Small intestine (tissue), 7 donors: ENCODE data around the gene FAM43A. TPM values are rescaled to one million over a fixed set of nuclear protein-coding genes. Genes with fewer than 3 reads are reported as not detected.

Source experiments
- DNase-seq, 2 donors: peaks; one replicate each; pipeline versions ENCODE4 v3.0.0 to v3.0.0-alpha.2; 2013
- FAIRE-seq: peaks from 2 replicates; lab custom pipeline; 2012; peaks lifted over from hg19 to GRCh38; lab: Jason Lieb, UNC
- H3K27ac ChIP-seq, 3 donors: one replicate each; pipeline ENCODE4 v1.5.1; 2013; ENCODE audit warnings: low read length in 2 of 3, mild to moderate bottlenecking in 2 of 3, control low read depth in 1 of 3, inconsistent platforms in 1 of 3, low read depth in 1 of 3, moderate library complexity in 1 of 3
- H3K27me3 ChIP-seq, 3 donors: one replicate each; pipeline ENCODE4 v1.6.1; 2013; ENCODE audit warnings: low read length in 3 of 3, inconsistent platforms in 1 of 3; ENCODE audit not compliant: control insufficient read depth in 3 of 3, insufficient read depth in 3 of 3
- H3K36me3 ChIP-seq, 3 donors: one replicate each; pipeline ENCODE4 v1.6.1; 2013; ENCODE audit warnings: low read length in 3 of 3, inconsistent platforms in 1 of 3, low read depth in 1 of 3, mild to moderate bottlenecking in 1 of 3, moderate library complexity in 1 of 3; ENCODE audit not compliant: control insufficient read depth in 3 of 3, insufficient read depth in 2 of 3
- H3K4me1 ChIP-seq, 3 donors: one replicate each; pipeline ENCODE4 v1.6.1; 2013; ENCODE audit warnings: low read length in 2 of 3, inconsistent platforms in 1 of 3, low read depth in 1 of 3, mild to moderate bottlenecking in 1 of 3, moderate library complexity in 1 of 3; ENCODE audit not compliant: control insufficient read depth in 3 of 3, insufficient read depth in 2 of 3
- H3K4me3 ChIP-seq, 3 donors: one replicate each; pipeline ENCODE4 v1.5.1; 2013; ENCODE audit warnings: low read length in 3 of 3, control low read depth in 1 of 3, inconsistent platforms in 1 of 3, low read depth in 1 of 3, mild to moderate bottlenecking in 1 of 3, moderate library complexity in 1 of 3
- H3K9me3 ChIP-seq, 2 donors: one replicate each; pipeline ENCODE4 v1.6.1; 2013; ENCODE audit warnings: low read depth in 1 of 2, low read length in 1 of 2; ENCODE audit not compliant: control insufficient read depth in 2 of 2, insufficient read depth in 1 of 2
- WGBS, 3 donors: extraction: QIAGEN DNeasy Blood & Tissue Kit; methylation state at CpG; one replicate each; pipeline ENCODE4 v1.1.7; 2013; 5-methylcytosine and 5-hydroxymethylcytosine counted together
- polyA plus RNA-seq, 4 donors: library from polyadenylated mRNA; stranded (reverse) in 3 of 4; unstranded in 1 of 4; fragments of 200-250 nt in 3 of 4; fragments of 120-200 nt in 1 of 4; gene quantifications; one replicate each; pipeline versions ENCODE4 v1.2.1 to v1.2.3, GENCODE V29; 2013
- donor health status: healthy with polysubstance abuse.
- donor health status: control.
- donor health status: control.
- donor health status: Bipolar disorder and iron deficiency.
- donor health status: healthy.

FAM43A gene
- polyA plus RNA-seq, 4 donors, result 0.45 to 9.8 (median 2.1) TPM

DNA sequence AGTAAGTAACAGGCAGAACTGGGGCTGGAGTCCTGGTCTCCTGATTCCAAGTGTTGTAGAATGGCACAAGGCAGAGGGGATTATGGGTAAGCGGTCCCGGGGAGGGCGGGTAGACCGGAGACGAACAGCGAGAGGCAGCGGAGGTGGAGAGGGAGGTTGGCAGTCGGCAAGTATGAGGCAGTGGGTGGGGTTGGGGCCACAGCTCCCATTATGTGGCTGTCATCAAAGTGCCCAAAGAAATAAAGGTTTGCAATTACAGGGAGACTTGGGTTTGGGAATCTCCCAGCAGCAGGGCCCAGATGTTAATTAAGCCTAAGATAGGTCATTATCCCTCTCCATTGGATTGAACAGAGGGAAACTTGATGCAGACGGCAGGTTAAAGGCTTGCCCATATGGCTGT is 16.9 kb downstream of the FAM43A start:
- no peaks in the 10 kb centered on the region for H3K36me3 ChIP-seq
- no peak overlapping the region for H3K4me3 ChIP-seq
- FAIRE-seq (no peak), DNase-seq (no peak)
- H3K27ac ChIP-seq, result no peak overlapping the region
- 93 to 97% (median 95%) methylated on average over 9 of the region's 9 CpGs for WGBS, 3 donors
- H3K4me1 ChIP-seq, result peaks cover 0 to 13% (median 0%) of the 10 kb centered on the region in 3 donors
- H3K9me3 ChIP-seq, result peaks cover 0 to 9% of the 10 kb centered on the region in 2 donors
- no peaks in the 10 kb centered on the region for H3K27me3 ChIP-seq

DNA sequence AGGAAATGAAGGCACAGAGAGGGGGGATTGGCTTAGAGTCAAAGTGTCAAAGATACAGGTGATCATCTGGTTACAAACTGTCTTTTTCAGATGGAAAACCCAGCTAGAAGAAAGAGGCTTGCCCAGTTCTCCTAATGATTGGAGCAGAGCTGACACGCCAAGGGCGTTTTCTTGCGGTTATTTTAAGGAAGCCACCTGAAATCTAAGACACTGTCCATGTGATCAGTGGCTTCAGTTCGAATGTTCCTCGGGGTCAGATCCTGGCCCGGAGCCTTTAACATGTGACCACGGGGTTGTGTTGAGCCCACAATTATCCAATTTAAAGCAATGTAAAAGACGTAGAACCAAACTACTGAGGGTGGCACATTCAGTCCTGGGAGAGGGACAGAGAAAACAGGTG is 19.5 kb downstream of the FAM43A start:
- Histone ChIP-seq H3K27me3 (no peaks in the 10 kb centered on the region), H3K27ac (no peak overlapping the region), H3K9me3 (peaks cover 0 to 7% of the 10 kb centered on the region in 2 donors), H3K4me1 (peaks cover 0 to 13% (median 0%) of the 10 kb centered on the region in 3 donors), H3K4me3 (no peak overlapping the region), H3K36me3 (no peaks in the 10 kb centered on the region)
- FAIRE-seq, result no peak
- WGBS, 3 donors, result 86 to 91% (median 90%) methylated on average over 8 of the region's 8 CpGs
- no peak for DNase-seq

- DNase-seq (no peak), FAIRE-seq (no peak)
- Histone ChIP-seq H3K9me3 (peaks cover 0 to 7% of the 10 kb centered on the region in 2 donors), H3K36me3 (no peaks in the 10 kb centered on the region), H3K27me3 (no peaks in the 10 kb centered on the region), H3K4me3 (no peak overlapping the region), H3K27ac (no peak overlapping the region), H3K4me1 (peaks cover 0 to 13% (median 0%) of the 10 kb centered on the region in 3 donors)
- 83 to 86% (median 84%) methylated on average over 11 of the region's 11 CpGs for WGBS, 3 donors
Observed at GRCh38 chr3:194705761-194706160, 20.1 kb downstream of the FAM43A start.

- Histone ChIP-seq H3K4me3 (peak overlapping the region in 1 of 3 donors; percentile 11), H3K36me3 (no peaks in the 10 kb centered on the region), H3K4me1 (peaks cover 0 to 13% (median 0%) of the 10 kb centered on the region in 3 donors), H3K27me3 (no peaks in the 10 kb centered on the region), H3K9me3 (peaks cover 0 to 7% of the 10 kb centered on the region in 2 donors), H3K27ac (peak overlapping the region in 1 of 3 donors; percentile 25)
- DNase-seq, result peak; percentile 60 to 69
- FAIRE-seq, result no peak
- 19 to 65% (median 43%) methylated on average over 7 of the region's 7 CpGs for WGBS, 3 donors
Observed at GRCh38 chr3:194707147-194707540, 21.5 kb downstream of the FAM43A start.

DNA sequence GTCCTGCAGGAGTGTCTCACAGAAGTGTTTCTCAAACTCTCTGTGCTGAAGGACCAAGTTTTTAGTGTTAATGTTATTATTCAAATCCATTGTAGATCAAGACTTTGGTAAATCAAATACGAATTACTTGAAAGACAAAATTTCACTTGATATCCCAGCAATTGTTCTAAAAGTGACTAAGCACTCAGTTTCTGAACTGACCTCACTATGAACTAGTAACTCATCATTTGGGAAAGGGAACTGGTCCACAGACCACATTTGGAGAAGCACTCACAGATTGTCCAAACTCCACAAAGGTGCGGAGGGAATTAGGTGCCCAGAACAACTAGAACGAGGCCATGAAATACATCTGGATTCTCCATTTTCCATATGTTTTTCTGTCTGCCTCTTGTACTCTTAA is 25.6 kb downstream of the FAM43A start:
- no peak for FAIRE-seq
- H3K36me3 ChIP-seq, result no peaks in the 10 kb centered on the region
- 93 to 95% (median 94%) methylated on average over 3 of the region's 3 CpGs for WGBS, 3 donors

DNA sequence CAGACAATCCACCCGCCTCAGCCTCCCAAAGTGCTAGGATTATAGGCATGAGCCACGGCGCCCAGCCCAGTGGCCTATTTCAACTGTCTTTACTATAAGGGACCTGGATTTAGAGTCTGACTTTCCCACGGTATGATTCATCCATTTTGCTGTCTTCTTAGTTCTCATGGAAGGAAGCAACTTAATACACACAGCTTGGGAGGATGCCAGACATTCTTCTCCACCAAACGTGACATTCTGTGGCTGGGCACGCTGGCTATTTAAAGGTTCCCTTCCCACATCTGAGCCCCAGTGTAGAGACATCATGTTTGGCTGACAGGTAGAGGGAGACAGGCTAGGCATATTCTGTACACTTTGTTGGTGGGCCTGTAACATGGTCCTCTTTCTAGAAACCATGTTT is 26.2 kb downstream of the FAM43A start:
- DNase-seq (no peak), FAIRE-seq (no peak)
- Histone ChIP-seq H3K27ac (no peak overlapping the region), H3K36me3 (no peaks in the 10 kb centered on the region), H3K9me3 (peaks cover 0 to 7% of the 10 kb centered on the region in 2 donors), H3K4me3 (no peak overlapping the region), H3K4me1 (peaks cover 0 to 3% (median 0%) of the 10 kb centered on the region in 3 donors), H3K27me3 (no peaks in the 10 kb centered on the region)
- 59 to 74% (median 68%) methylated on average over 6 of the region's 6 CpGs for WGBS, 3 donors

More for the DNA sequence above, 25.6 kb downstream of the FAM43A start:
- H3K4me1 ChIP-seq, result peaks cover 0 to 10% (median 0%) of the 10 kb centered on the region in 3 donors
- no peak overlapping the region for H3K4me3 ChIP-seq
- H3K27ac ChIP-seq, result no peak overlapping the region
- no peak for DNase-seq
- peaks cover 0 to 7% of the 10 kb centered on the region in 2 donors for H3K9me3 ChIP-seq
- no peaks in the 10 kb centered on the region for H3K27me3 ChIP-seq

- Histone ChIP-seq H3K4me1 (no peaks in the 10 kb centered on the region), H3K9me3 (no peaks in the 10 kb centered on the region), H3K27ac (no peak overlapping the region), H3K4me3 (no peak overlapping the region), H3K27me3 (no peaks in the 10 kb centered on the region), H3K36me3 (no peaks in the 10 kb centered on the region)
- no peak for DNase-seq
- WGBS, 3 donors, result 84 to 89% (median 89%) methylated on average over 9 of the region's 9 CpGs
- no peak for FAIRE-seq
Observed at GRCh38 chr3:194713299-194714136, 27.8 kb downstream of the FAM43A start.

GRCh38 chr3:194714137-194714455 is 28.4 kb downstream of the FAM43A start:
- DNase-seq (no peak), FAIRE-seq (no peak)
- H3K27me3 ChIP-seq, result no peaks in the 10 kb centered on the region
- no peak overlapping the region for H3K4me3 ChIP-seq
- no peaks in the 10 kb centered on the region for H3K9me3 ChIP-seq
- H3K4me1 ChIP-seq, result no peaks in the 10 kb centered on the region
- H3K36me3 ChIP-seq, result no peaks in the 10 kb centered on the region
- 84 to 92% (median 85%) methylated on average over 5 of the region's 5 CpGs for WGBS, 3 donors
- no peak overlapping the region for H3K27ac ChIP-seq
